Liver (tissue), 9 donors: ENCODE data around the gene PFAS. TPM values are rescaled to one million over a fixed set of nuclear protein-coding genes. Genes with fewer than 3 reads are reported as not detected.

Experiments
- DNase-seq: peaks from one replicate; pipeline ENCODE4 v3.0.0-alpha.2; 2017; ENCODE audit warnings: low spot score
- H3K27ac ChIP-seq, 2 donors: one replicate each; pipeline ENCODE4 v1.7.0; 2013; ENCODE audit warnings: inconsistent platforms in 2 of 2, low read length in 2 of 2, control low read depth in 1 of 2, low read depth in 1 of 2, mild to moderate bottlenecking in 1 of 2
- H3K27me3 ChIP-seq, 4 donors: one replicate each; pipeline versions ENCODE4 v1.6.1 to v1.7.0; 2013; ENCODE audit warnings: low read length in 3 of 4, inconsistent platforms in 1 of 4, mild to moderate bottlenecking in 1 of 4, moderate library complexity in 1 of 4; ENCODE audit not compliant: control insufficient read depth in 4 of 4, insufficient read depth in 4 of 4
- H3K36me3 ChIP-seq, 4 donors: one replicate each; pipeline versions ENCODE4 v1.6.1 to v1.7.0; 2013; ENCODE audit warnings: low read length in 3 of 4, mild to moderate bottlenecking in 3 of 4, low read depth in 1 of 4, moderate library complexity in 1 of 4; ENCODE audit not compliant: control insufficient read depth in 4 of 4, insufficient read depth in 3 of 4
- H3K4me1 ChIP-seq, 4 donors: one replicate each; pipeline versions ENCODE4 v1.6.1 to v1.7.0; 2013; ENCODE audit warnings: low read length in 3 of 4, mild to moderate bottlenecking in 3 of 4, moderate library complexity in 1 of 4; ENCODE audit not compliant: control insufficient read depth in 4 of 4, insufficient read depth in 4 of 4
- H3K4me3 ChIP-seq, 3 donors: one replicate each; pipeline versions ENCODE4 v1.6.1 to v1.7.0; 2013; ENCODE audit warnings: low read length in 3 of 3, control low read depth in 1 of 3, low read depth in 1 of 3, mild to moderate bottlenecking in 1 of 3
- H3K9ac ChIP-seq, 2 donors: one replicate each; pipeline ENCODE4 v1.7.0; 2013; ENCODE audit warnings: low read length in 2 of 2, mild to moderate bottlenecking in 2 of 2, moderate library complexity in 2 of 2, control low read depth in 1 of 2, low read depth in 1 of 2
- H3K9me3 ChIP-seq, 4 donors: one replicate each; pipeline versions ENCODE4 v1.6.1 to v1.7.0; 2013; ENCODE audit warnings: low read length in 3 of 4; ENCODE audit not compliant: control insufficient read depth in 4 of 4
- EGR1 ChIP-seq, 2 donors: IDR thresholded peaks; 2 replicates each; pipeline ENCODE4 v1.6.1; 2016 to 2018; ENCODE audit warnings: antibody characterized with exemption in 2 of 2, low read depth in 2 of 2
- FOXA1 ChIP-seq: IDR thresholded peaks from 2 replicates; pipeline ENCODE4 v1.6.1; 2016; ENCODE audit warnings: antibody characterized with exemption
- FOXA2 ChIP-seq: IDR thresholded peaks from 2 replicates; pipeline ENCODE4 v1.6.1; 2016; ENCODE audit warnings: antibody characterized with exemption
- GABPA ChIP-seq, 2 donors: IDR thresholded peaks in 1 of 2; conservative IDR thresholded peaks in 1 of 2; 2 replicates each; pipeline ENCODE4 v1.6.1; 2016; ENCODE audit warnings: antibody characterized with exemption in 2 of 2, mild to moderate bottlenecking in 1 of 2, moderate library complexity in 1 of 2
- HNF4A ChIP-seq, 2 donors: conservative IDR thresholded peaks; 2 replicates each; pipeline ENCODE4 v1.6.1; 2016; ENCODE audit warnings: antibody characterized with exemption in 2 of 2, mild to moderate bottlenecking in 2 of 2
- HNF4G ChIP-seq: IDR thresholded peaks from 2 replicates; pipeline ENCODE4 v1.6.1; 2016; ENCODE audit warnings: antibody characterized with exemption
- JUND ChIP-seq, 2 donors: IDR thresholded peaks; 2 replicates each; pipeline ENCODE4 v1.6.1; 2016; ENCODE audit warnings: antibody characterized with exemption in 2 of 2
- NR2F2 ChIP-seq: IDR thresholded peaks from 2 replicates; pipeline ENCODE4 v1.6.1; 2016; ENCODE audit warnings: antibody characterized with exemption
- RAD21 ChIP-seq, 2 donors: IDR thresholded peaks; 2 replicates each; pipeline ENCODE4 v1.6.1; 2016; ENCODE audit warnings: antibody characterized with exemption in 2 of 2, mild to moderate bottlenecking in 2 of 2
- RXRA ChIP-seq, 2 donors: IDR thresholded peaks; 2 replicates each; pipeline ENCODE4 v1.6.1; 2017 to 2018; ENCODE audit warnings: antibody characterized with exemption in 2 of 2, mild to moderate bottlenecking in 1 of 2
- SP1 ChIP-seq: IDR thresholded peaks from 2 replicates; pipeline ENCODE4 v1.6.1; 2018; ENCODE audit warnings: antibody characterized with exemption, mild to moderate bottlenecking
- TAF1 ChIP-seq: conservative IDR thresholded peaks from 2 replicates; pipeline ENCODE4 v1.6.1; 2016; ENCODE audit warnings: antibody characterized with exemption, mild to moderate bottlenecking
- YY1 ChIP-seq: IDR thresholded peaks from 2 replicates; pipeline ENCODE4 v1.6.1; 2016; ENCODE audit warnings: antibody characterized with exemption, mild to moderate bottlenecking
- WGBS: extraction: QIAGEN DNeasy Blood & Tissue Kit; methylation state at CpG from one replicate; pipeline ENCODE4 v1.1.7; 2013; 5-methylcytosine and 5-hydroxymethylcytosine counted together
- polyA plus RNA-seq, 2 donors: library from polyadenylated mRNA; stranded (reverse) in 1 of 2; unstranded in 1 of 2; fragments of 200-250 nt in 1 of 2; fragments of >200 nt in 1 of 2; fragmentation: Nextera tagmentation in 1 of 2; extraction: Ambion mirVana in 1 of 2; gene quantifications; one replicate each; pipeline versions ENCODE4 v1.2.1 to v1.2.3, GENCODE V29; 2013 to 2015
- total RNA-seq, 2 donors: library from RNA; depleted of rRNA; stranded (reverse); fragments of >200 nt; gene quantifications; one replicate each; pipeline ENCODE4 v1.2.3, GENCODE V29; 2014
- TF ChIP-seq, protein P1 (sequence below): IDR thresholded peaks from 2 replicates; pipeline ENCODE4 v1.6.1; 2016; ENCODE audit warnings: antibody characterized with exemption, mild to moderate bottlenecking
- TF ChIP-seq, protein P2 (sequence below): IDR thresholded peaks from 2 replicates; pipeline ENCODE4 v1.6.1; 2016; ENCODE audit warnings: antibody characterized with exemption
- TF ChIP-seq, protein P3 (sequence below): IDR thresholded peaks from 2 replicates; pipeline ENCODE4 v1.6.1; 2016; ENCODE audit warnings: antibody characterized with exemption
- TF ChIP-seq, protein P4 (sequence below): IDR thresholded peaks from 2 replicates; pipeline ENCODE4 v1.6.1; 2016; ENCODE audit warnings: antibody characterized with exemption
- TF ChIP-seq, protein P5 (sequence below): fragments of 150-350 bp; IDR thresholded peaks from 2 replicates; pipeline ENCODE4 v1.5.1; 2017; ENCODE audit warnings: improper control_type of control experiment, low read depth, low read length; ENCODE audit not compliant: missing input control
- donor health status: healthy.
- donor health status: healthy.
- donor health status: healthy.
- donor health status: healthy.
- donor health status: healthy.

The PFAS gene
- total and polyA plus RNA-seq, 4 donors, result 6.0 to 18.5 (median 10.8) TPM

DNA sequence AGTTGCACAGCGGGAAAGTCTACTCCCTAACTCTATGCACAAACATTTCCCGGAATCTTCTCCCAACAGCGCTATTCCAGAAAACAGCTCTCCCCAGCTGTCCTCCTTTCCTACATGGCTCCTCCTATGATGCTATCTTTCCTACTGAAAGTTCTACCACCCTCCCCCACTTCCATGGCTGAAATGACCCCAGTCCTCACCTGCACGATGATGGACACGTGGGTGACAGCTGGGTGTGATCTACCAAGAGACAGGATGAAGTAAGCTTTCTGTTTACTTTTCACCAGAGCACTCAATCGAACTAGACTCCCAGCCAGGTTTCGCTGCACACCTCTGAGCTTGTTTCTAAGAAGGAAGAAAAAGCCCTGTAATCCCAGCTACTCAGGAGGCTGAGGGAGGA is 11.9 kb upstream of the PFAS start (continued):
- TF ChIP-seq, protein P1, sequence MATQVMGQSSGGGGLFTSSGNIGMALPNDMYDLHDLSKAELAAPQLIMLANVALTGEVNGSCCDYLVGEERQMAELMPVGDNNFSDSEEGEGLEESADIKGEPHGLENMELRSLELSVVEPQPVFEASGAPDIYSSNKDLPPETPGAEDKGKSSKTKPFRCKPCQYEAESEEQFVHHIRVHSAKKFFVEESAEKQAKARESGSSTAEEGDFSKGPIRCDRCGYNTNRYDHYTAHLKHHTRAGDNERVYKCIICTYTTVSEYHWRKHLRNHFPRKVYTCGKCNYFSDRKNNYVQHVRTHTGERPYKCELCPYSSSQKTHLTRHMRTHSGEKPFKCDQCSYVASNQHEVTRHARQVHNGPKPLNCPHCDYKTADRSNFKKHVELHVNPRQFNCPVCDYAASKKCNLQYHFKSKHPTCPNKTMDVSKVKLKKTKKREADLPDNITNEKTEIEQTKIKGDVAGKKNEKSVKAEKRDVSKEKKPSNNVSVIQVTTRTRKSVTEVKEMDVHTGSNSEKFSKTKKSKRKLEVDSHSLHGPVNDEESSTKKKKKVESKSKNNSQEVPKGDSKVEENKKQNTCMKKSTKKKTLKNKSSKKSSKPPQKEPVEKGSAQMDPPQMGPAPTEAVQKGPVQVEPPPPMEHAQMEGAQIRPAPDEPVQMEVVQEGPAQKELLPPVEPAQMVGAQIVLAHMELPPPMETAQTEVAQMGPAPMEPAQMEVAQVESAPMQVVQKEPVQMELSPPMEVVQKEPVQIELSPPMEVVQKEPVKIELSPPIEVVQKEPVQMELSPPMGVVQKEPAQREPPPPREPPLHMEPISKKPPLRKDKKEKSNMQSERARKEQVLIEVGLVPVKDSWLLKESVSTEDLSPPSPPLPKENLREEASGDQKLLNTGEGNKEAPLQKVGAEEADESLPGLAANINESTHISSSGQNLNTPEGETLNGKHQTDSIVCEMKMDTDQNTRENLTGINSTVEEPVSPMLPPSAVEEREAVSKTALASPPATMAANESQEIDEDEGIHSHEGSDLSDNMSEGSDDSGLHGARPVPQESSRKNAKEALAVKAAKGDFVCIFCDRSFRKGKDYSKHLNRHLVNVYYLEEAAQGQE, result peak; percentile 37
- peak; percentile 82 for TF ChIP-seq SP1
- TF ChIP-seq JUND (IDR thresholded peaks at IDR 0.05), result peak; percentile 98 to 99
- peak; percentile 95 for TF ChIP-seq YY1
- TF ChIP-seq GABPA (IDR thresholded peaks at IDR 0.05 in 1 of 2, conservative IDR thresholded peaks at IDR 0.05 in 1 of 2), result peak in 1 of 2 donors; percentile 69
- peak; percentile 76 to 87 for TF ChIP-seq HNF4A (conservative IDR thresholded peaks at IDR 0.05)

DNA sequence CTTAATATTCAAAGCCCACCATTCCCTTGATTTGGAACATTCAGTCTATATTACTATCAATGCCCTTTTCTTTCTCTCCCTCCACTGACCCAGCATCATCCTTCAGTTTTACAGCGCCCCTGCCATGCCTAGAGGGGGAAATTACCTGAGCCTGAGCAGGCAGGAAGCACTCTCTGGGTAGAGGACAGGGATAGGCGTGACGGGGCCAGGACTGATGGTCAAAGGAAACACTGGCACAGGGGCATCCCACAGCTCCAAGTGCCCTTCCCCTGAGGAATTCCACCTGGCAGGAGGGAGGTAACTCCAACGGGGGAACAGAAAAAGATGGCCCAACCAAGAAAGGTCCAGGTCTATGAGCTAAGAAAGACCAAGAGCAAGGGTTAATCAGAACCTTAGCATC is 11.2 kb upstream of the PFAS start:
- Histone ChIP-seq H3K4me3 (no peak overlapping the region), H3K27ac (peak overlapping the region; percentile 45 to 63), H3K9ac (no peak overlapping the region), H3K36me3 (peaks cover 5 to 45% (median 25%) of the 10 kb centered on the region in 4 donors), H3K9me3 (no peaks in the 10 kb centered on the region), H3K27me3 (no peaks in the 10 kb centered on the region), H3K4me1 (peaks cover 0 to 14% (median 11%) of the 10 kb centered on the region in 4 donors)
- no peak for TF ChIP-seq TAF1
- no peak for TF ChIP-seq FOXA1
- no peak for TF ChIP-seq GABPA (IDR thresholded peaks at IDR 0.05 in 1 of 2, conservative IDR thresholded peaks at IDR 0.05 in 1 of 2)
- no peak for TF ChIP-seq RXRA (IDR thresholded peaks at IDR 0.05)
- TF ChIP-seq RAD21 (IDR thresholded peaks at IDR 0.05), result no peak
- no peak for TF ChIP-seq EGR1 (IDR thresholded peaks at IDR 0.05; ENCODE audit: low read depth in 2 of 2)
- TF ChIP-seq, protein P2, sequence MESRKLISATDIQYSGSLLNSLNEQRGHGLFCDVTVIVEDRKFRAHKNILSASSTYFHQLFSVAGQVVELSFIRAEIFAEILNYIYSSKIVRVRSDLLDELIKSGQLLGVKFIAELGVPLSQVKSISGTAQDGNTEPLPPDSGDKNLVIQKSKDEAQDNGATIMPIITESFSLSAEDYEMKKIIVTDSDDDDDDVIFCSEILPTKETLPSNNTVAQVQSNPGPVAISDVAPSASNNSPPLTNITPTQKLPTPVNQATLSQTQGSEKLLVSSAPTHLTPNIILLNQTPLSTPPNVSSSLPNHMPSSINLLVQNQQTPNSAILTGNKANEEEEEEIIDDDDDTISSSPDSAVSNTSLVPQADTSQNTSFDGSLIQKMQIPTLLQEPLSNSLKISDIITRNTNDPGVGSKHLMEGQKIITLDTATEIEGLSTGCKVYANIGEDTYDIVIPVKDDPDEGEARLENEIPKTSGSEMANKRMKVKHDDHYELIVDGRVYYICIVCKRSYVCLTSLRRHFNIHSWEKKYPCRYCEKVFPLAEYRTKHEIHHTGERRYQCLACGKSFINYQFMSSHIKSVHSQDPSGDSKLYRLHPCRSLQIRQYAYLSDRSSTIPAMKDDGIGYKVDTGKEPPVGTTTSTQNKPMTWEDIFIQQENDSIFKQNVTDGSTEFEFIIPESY, result no peak
- TF ChIP-seq HNF4A (conservative IDR thresholded peaks at IDR 0.05), result no peak
- no peak for TF ChIP-seq NR2F2
- no peak for TF ChIP-seq SP1
- TF ChIP-seq, protein P3, sequence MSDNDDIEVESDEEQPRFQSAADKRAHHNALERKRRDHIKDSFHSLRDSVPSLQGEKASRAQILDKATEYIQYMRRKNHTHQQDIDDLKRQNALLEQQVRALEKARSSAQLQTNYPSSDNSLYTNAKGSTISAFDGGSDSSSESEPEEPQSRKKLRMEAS, result no peak
- no peak for TF ChIP-seq YY1
- TF ChIP-seq, protein P4, sequence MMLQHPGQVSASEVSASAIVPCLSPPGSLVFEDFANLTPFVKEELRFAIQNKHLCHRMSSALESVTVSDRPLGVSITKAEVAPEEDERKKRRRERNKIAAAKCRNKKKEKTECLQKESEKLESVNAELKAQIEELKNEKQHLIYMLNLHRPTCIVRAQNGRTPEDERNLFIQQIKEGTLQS, result no peak
- no peak for TF ChIP-seq FOXA2
- TF ChIP-seq, protein P5, sequence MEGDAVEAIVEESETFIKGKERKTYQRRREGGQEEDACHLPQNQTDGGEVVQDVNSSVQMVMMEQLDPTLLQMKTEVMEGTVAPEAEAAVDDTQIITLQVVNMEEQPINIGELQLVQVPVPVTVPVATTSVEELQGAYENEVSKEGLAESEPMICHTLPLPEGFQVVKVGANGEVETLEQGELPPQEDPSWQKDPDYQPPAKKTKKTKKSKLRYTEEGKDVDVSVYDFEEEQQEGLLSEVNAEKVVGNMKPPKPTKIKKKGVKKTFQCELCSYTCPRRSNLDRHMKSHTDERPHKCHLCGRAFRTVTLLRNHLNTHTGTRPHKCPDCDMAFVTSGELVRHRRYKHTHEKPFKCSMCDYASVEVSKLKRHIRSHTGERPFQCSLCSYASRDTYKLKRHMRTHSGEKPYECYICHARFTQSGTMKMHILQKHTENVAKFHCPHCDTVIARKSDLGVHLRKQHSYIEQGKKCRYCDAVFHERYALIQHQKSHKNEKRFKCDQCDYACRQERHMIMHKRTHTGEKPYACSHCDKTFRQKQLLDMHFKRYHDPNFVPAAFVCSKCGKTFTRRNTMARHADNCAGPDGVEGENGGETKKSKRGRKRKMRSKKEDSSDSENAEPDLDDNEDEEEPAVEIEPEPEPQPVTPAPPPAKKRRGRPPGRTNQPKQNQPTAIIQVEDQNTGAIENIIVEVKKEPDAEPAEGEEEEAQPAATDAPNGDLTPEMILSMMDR, result no peak
- TF ChIP-seq JUND (IDR thresholded peaks at IDR 0.05), result no peak
- TF ChIP-seq, protein P1, result no peak
- TF ChIP-seq HNF4G, result no peak
- DNase-seq, result no peak
- 92% methylated on average over 4 of the region's 4 CpGs for WGBS
